Mesenchymal stem cell (in vitro differentiated cells and primary cell): ENCODE data around the gene ZNF330.

Source experiments
- DNase-seq: peaks from one replicate; pipeline ENCODE4 v3.0.0-alpha.2; 2013
- H2AFZ ChIP-seq: one replicate; pipeline ENCODE4 v1.6.1; 2013; ENCODE audit warnings: low read depth, mild to moderate bottlenecking, control low read depth, inconsistent platforms, low read length, moderate library complexity
- H2AK5ac ChIP-seq: 2 replicates; pipeline ENCODE4 v1.6.1; 2013; ENCODE audit warnings: low read length, moderate library complexity, mild to moderate bottlenecking, inconsistent platforms; ENCODE audit not compliant: severe bottlenecking
- H2BK120ac ChIP-seq: one replicate; pipeline ENCODE4 v1.6.1; 2013; ENCODE audit warnings: low read depth, mild to moderate bottlenecking, inconsistent platforms, low read length, moderate library complexity
- H2BK12ac ChIP-seq, 2 experiments: one replicate each; pipeline ENCODE4 v1.6.1; 2013; ENCODE audit warnings: inconsistent platforms in 2 of 2, low read length in 2 of 2, mild to moderate bottlenecking in 2 of 2, moderate library complexity in 2 of 2, control low read depth in 1 of 2
- H2BK15ac ChIP-seq: one replicate; pipeline ENCODE4 v1.6.1; 2013; ENCODE audit warnings: mild to moderate bottlenecking, low read depth, inconsistent platforms; ENCODE audit not compliant: poor library complexity, severe bottlenecking
- H2BK5ac ChIP-seq: 2 replicates; pipeline ENCODE4 v1.6.1; 2013; ENCODE audit warnings: low read depth, mild to moderate bottlenecking, low read length, control low read depth, inconsistent platforms; ENCODE audit not compliant: poor library complexity, severe bottlenecking
- H3K14ac ChIP-seq, 2 experiments: one replicate each; pipeline ENCODE4 v1.6.1; 2013; ENCODE audit warnings: inconsistent platforms in 2 of 2, low read length in 2 of 2, control low read depth in 1 of 2, mild to moderate bottlenecking in 1 of 2, moderate library complexity in 1 of 2
- H3K18ac ChIP-seq, 2 experiments: one replicate each; pipeline ENCODE4 v1.6.1; 2013; ENCODE audit warnings: inconsistent platforms in 2 of 2, low read length in 2 of 2, control low read depth in 1 of 2, low read depth in 1 of 2, mild to moderate bottlenecking in 1 of 2
- H3K23ac ChIP-seq, 2 experiments: one replicate each; pipeline ENCODE4 v1.6.1; 2013; ENCODE audit warnings: inconsistent platforms in 2 of 2, low read length in 2 of 2, mild to moderate bottlenecking in 2 of 2, moderate library complexity in 2 of 2, control low read depth in 1 of 2
- H3K27ac ChIP-seq: 2 replicates; pipeline ENCODE4 v1.5.1; 2013; ENCODE audit warnings: mild to moderate bottlenecking, moderate library complexity, low read length, control low read depth, inconsistent platforms; ENCODE audit not compliant: poor library complexity, severe bottlenecking
- H3K27me3 ChIP-seq, 2 experiments: 2 replicates each; pipeline versions ENCODE4 v1.6.1 to v1.7.0; 2013; ENCODE audit warnings: low read length in 2 of 2, mild to moderate bottlenecking in 2 of 2, moderate library complexity in 2 of 2, control low read depth in 1 of 2, inconsistent platforms in 1 of 2; ENCODE audit not compliant: control insufficient read depth in 1 of 2, insufficient read depth in 1 of 2
- H3K36me3 ChIP-seq, 2 experiments: 2 replicates each; pipeline versions ENCODE4 v1.6.1 to v1.7.0; 2013; ENCODE audit warnings: low read length in 2 of 2, control low read depth in 1 of 2, inconsistent platforms in 1 of 2, low read depth in 1 of 2, mild to moderate bottlenecking in 1 of 2; ENCODE audit not compliant: insufficient read depth in 2 of 2, control insufficient read depth in 1 of 2
- H3K4ac ChIP-seq, 2 experiments: one replicate each; pipeline ENCODE4 v1.6.1; 2013; ENCODE audit warnings: inconsistent platforms in 2 of 2, low read length in 2 of 2, mild to moderate bottlenecking in 2 of 2, moderate library complexity in 2 of 2, control low read depth in 1 of 2, low read depth in 1 of 2
- H3K4me1 ChIP-seq: 2 replicates; pipeline ENCODE4 v1.6.1; 2013; ENCODE audit warnings: low read depth, low read length, control low read depth; ENCODE audit not compliant: control insufficient read depth, insufficient read depth
- H3K4me2 ChIP-seq: 2 replicates; pipeline ENCODE4 v1.6.1; 2013; ENCODE audit warnings: low read length, mild to moderate bottlenecking, inconsistent platforms; ENCODE audit not compliant: poor library complexity, severe bottlenecking
- H3K4me3 ChIP-seq, 2 experiments: 2 replicates each; pipeline versions ENCODE4 v1.5.1 to v1.7.0; 2013; ENCODE audit warnings: low read length in 2 of 2, mild to moderate bottlenecking in 2 of 2, control low read depth in 1 of 2, low read depth in 1 of 2; ENCODE audit not compliant: insufficient read depth in 1 of 2
- H3K79me1 ChIP-seq: replicated peaks from 2 replicates; pipeline ENCODE4 v1.6.1; 2013; ENCODE audit warnings: mild to moderate bottlenecking, control low read depth, low read length, inconsistent platforms; ENCODE audit not compliant: poor library complexity, severe bottlenecking
- H3K9ac ChIP-seq: 2 replicates; pipeline ENCODE4 v1.7.0; 2013; ENCODE audit warnings: mild to moderate bottlenecking, low read length, moderate library complexity
- H3K9me3 ChIP-seq: 2 replicates; pipeline ENCODE4 v1.7.0; 2013; ENCODE audit warnings: mild to moderate bottlenecking, low read length; ENCODE audit not compliant: control insufficient read depth
- H4K8ac ChIP-seq: one replicate; pipeline ENCODE4 v1.6.1; 2013; ENCODE audit warnings: inconsistent platforms, mild to moderate bottlenecking, low read length, moderate library complexity
- H4K91ac ChIP-seq: one replicate; pipeline ENCODE4 v1.6.1; 2013; ENCODE audit warnings: mild to moderate bottlenecking, low read length, inconsistent platforms
- WGBS: methylation state at CpG from one replicate; pipeline ENCODE4 v1.1.7; 2013; ENCODE audit warnings: mixed read lengths; 5-methylcytosine and 5-hydroxymethylcytosine counted together

Gene ZNF330

DNA sequence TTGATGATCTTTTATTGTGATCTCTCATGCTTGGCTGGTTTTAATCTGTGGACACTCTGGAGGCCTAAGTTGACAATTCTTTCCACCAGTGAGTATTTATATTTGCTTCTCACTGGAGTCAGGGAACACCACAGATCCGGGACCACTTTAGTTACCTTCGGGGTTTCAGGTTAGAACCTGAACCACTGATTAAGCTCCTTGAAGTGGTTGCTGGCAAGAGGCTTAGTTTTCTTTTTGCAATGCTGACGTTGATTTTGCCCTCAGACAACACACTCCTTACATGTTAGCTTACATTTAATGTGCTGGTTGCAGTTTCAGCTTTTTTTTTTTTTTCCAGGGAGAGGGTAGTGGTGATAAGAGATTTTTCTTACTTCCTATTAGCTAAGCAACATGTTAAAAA, 10.5 kb upstream of the ZNF330 start:
- Histone ChIP-seq H3K14ac (no peak overlapping the region), H3K18ac (no peak overlapping the region), H3K27me3 (no peaks in the 10 kb centered on the region), H2BK12ac (no peak overlapping the region), H3K4me1 (no peaks in the 10 kb centered on the region), H3K4ac (no peak overlapping the region), H4K8ac (no peak overlapping the region), H3K9ac (no peak overlapping the region), H3K4me3 (no peak overlapping the region), H3K23ac (no peak overlapping the region), H3K27ac (no peak overlapping the region), H3K4me2 (no peak overlapping the region), H4K91ac (no peak overlapping the region), H2AFZ (no peak overlapping the region), H3K9me3 (no peaks in the 10 kb centered on the region), H3K79me1 (no peaks in the 10 kb centered on the region), H2BK5ac (no peak overlapping the region), H2BK15ac (no peak overlapping the region), H2BK120ac (no peak overlapping the region), H3K36me3 (no peaks in the 10 kb centered on the region), H2AK5ac (no peak overlapping the region)
- 100% methylated on average over 2 of the region's 3 CpGs for WGBS
- DNase-seq: no peak

DNA sequence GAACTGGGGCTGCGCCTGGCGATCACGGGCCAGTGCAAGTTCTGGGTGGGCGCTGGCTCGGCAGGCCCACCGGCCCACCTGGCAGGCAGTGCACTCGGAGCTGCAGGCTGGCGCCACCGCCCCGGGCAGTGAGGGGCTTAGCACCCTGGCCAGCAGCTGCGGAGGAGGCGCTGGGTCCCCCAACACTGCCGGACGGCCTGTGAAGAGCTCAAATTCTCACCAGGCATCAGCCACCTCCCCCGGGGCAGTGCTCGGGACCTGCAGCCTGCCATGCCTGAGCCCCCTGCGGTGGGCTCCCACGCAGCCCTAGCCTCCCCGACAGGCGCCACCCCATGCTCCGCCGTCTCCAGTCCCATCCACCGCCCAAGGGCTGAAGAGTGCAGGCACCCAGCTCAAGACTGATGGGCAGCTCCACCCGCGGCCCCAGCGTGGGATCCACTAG, 7.1 kb upstream of the ZNF330 start:
- 92% methylated on average over 25 of the region's 26 CpGs for WGBS
- Histone ChIP-seq H3K4me1 (no peaks in the 10 kb centered on the region), H3K18ac (no peak overlapping the region), H4K91ac (peak overlapping the region; percentile 50), H2BK12ac (no peak overlapping the region), H3K9me3 (no peaks in the 10 kb centered on the region), H3K9ac (no peak overlapping the region), H2BK15ac (no peak overlapping the region), H3K14ac (no peak overlapping the region), H2AFZ (no peak overlapping the region), H2BK5ac (no peak overlapping the region), H3K23ac (no peak overlapping the region), H3K36me3 (no peaks in the 10 kb centered on the region), H2BK120ac (no peak overlapping the region), H3K27ac (no peak overlapping the region), H3K27me3 (no peaks in the 10 kb centered on the region), H3K79me1 (no peaks in the 10 kb centered on the region), H4K8ac (no peak overlapping the region), H3K4me3 (peak overlapping the region in 1 of 2 experiments; percentile 14), H3K4me2 (no peak overlapping the region), H3K4ac (no peak overlapping the region), H2AK5ac (no peak overlapping the region)
- DNase-seq: no peak

DNA sequence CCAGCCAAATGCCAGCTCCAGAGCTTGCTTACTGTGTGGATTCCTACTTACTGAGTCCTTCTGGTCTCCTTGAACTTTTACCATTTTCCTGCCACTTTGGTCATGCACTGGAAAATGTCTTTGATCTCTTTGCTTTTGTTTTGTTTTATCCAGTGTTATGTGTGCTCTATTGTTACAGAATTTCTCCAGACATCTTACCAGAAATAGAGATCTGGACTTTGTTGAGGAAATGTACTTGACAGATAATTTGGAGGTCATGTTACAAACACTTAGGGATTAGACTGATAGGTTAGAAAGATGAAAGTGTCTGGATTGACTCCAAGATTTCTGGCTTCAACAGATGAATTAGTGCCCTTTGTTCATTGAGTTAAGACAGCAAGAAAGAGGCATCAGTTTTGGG, 5.7 kb upstream of the ZNF330 start:
- no peak overlapping the region for H3K4me3 ChIP-seq

DNA sequence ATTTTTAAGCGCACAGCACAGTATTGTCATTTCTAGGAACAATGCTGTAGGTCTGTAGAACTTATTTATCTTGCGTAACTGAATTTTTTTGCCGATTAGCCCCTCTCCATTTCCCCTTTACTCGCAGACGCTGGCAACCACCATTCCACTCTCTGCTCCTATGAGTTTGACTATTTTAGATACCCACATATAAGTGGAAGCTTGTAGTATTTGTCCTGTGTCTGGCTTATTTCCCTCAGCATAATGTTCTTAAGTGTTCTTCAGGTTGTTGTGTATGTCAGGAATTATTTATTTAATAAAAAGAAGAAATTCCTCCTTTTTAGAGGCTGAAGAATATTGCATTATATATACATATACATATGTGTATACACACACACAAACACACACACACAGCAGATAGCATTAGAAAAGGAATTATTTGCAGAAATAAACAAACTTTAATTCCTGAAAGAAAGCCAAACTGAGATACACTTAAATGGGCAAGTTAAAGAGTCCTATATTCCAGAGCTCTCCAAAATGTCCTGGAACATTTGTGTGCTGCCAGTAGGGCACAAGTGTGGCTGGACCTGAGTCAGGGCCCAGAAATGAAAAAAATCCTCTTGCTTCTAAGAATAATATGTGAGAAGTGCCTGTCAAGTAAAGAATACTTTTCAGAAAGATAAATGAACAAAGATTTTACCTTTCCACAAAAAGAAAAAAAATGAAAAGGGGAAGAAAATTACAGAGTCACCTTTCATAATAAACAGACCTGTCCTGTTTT, 4.5 kb upstream of the ZNF330 start:
- Histone ChIP-seq H3K4me2 (no peak overlapping the region), H3K27ac (no peak overlapping the region), H3K4ac (no peak overlapping the region), H3K23ac (no peak overlapping the region), H2BK120ac (no peak overlapping the region), H2AK5ac (no peak overlapping the region), H3K9ac (no peak overlapping the region), H4K91ac (no peak overlapping the region), H3K14ac (no peak overlapping the region), H2BK12ac (no peak overlapping the region), H3K9me3 (no peaks in the 10 kb centered on the region), H3K36me3 (no peaks in the 10 kb centered on the region), H2BK5ac (no peak overlapping the region), H2BK15ac (no peak overlapping the region), H3K27me3 (no peaks in the 10 kb centered on the region), H3K79me1 (no peaks in the 10 kb centered on the region), H3K4me3 (no peak overlapping the region), H3K4me1 (peaks cover 2% of the 10 kb centered on the region), H4K8ac (no peak overlapping the region), H3K18ac (no peak overlapping the region), H2AFZ (no peak overlapping the region)
- WGBS: 40% methylated on average over 1 of the region's 5 CpGs
- DNase-seq: no peak

More for the DNA sequence above, 5.7 kb upstream of the ZNF330 start:
- Histone ChIP-seq H2BK12ac (no peak overlapping the region), H3K14ac (no peak overlapping the region), H3K4me2 (no peak overlapping the region), H3K36me3 (no peaks in the 10 kb centered on the region), H3K27me3 (no peaks in the 10 kb centered on the region), H3K9ac (no peak overlapping the region), H3K4me1 (no peaks in the 10 kb centered on the region), H2AFZ (no peak overlapping the region), H3K4ac (no peak overlapping the region), H3K18ac (no peak overlapping the region), H4K91ac (no peak overlapping the region), H2AK5ac (no peak overlapping the region), H2BK120ac (no peak overlapping the region), H3K27ac (no peak overlapping the region), H2BK15ac (no peak overlapping the region), H4K8ac (no peak overlapping the region), H3K79me1 (no peaks in the 10 kb centered on the region), H3K9me3 (no peaks in the 10 kb centered on the region), H2BK5ac (no peak overlapping the region), H3K23ac (no peak overlapping the region)
- DNase-seq: no peak
